Measurements from ENCODE around the gene TLE3.
A peak's percentile ranks its signal among the peaks of the same experiment; 100 is the strongest.

The TLE3 gene

GRCh38 chr15:70099167-70099966 is 1.6 kb upstream of the TLE3 start:
- peak; percentile 100 for DNase-seq (ENCODE audit: low read depth)

GRCh38 chr15:70098461-70099166 is 897 bp upstream of the TLE3 start:
- no peak for DNase-seq (ENCODE audit: low read depth)

- DNase-seq (ENCODE audit: low read depth) = no peak
Observed at GRCh38 chr15:70098153-70098460, 390 bp upstream of the TLE3 start.

- DNase-seq (ENCODE audit: low read depth) = no peak
Observed at GRCh38 chr15:70097063-70097320, 725 bp downstream of the TLE3 start.

GRCh38 chr15:70096215-70097062 is 1.3 kb downstream of the TLE3 start:
- DNase-seq (ENCODE audit: low read depth) = no peak

- peak; percentile 31 for DNase-seq (ENCODE audit: low read depth)
Observed at GRCh38 chr15:70095408-70096214, 2.1 kb downstream of the TLE3 start.

- no peak for DNase-seq (ENCODE audit: low read depth)
Observed at GRCh38 chr15:70094690-70095311, 2.9 kb downstream of the TLE3 start.

- DNase-seq (ENCODE audit: low read depth) = no peak
Observed at GRCh38 chr15:70093481-70094319, 4.0 kb downstream of the TLE3 start.

GRCh38 chr15:70093070-70093469 is 4.6 kb downstream of the TLE3 start:
- DNase-seq (ENCODE audit: low read depth) = no peak

GRCh38 chr15:70092464-70093027 is 5.2 kb downstream of the TLE3 start:
- DNase-seq (ENCODE audit: low read depth) = no peak

GRCh38 chr15:70091726-70092463 is 5.8 kb downstream of the TLE3 start:
- DNase-seq (ENCODE audit: low read depth) = no peak

GRCh38 chr15:70090436-70091296 is 7.1 kb downstream of the TLE3 start:
- DNase-seq (ENCODE audit: low read depth) = no peak

GRCh38 chr15:70089692-70089971 is 8.1 kb downstream of the TLE3 start:
- no peak for DNase-seq (ENCODE audit: low read depth)

GRCh38 chr15:70088887-70089691 is 8.6 kb downstream of the TLE3 start:
- DNase-seq (ENCODE audit: low read depth) = no peak

GRCh38 chr15:70088455-70088854 is 9.3 kb downstream of the TLE3 start:
- DNase-seq (ENCODE audit: low read depth) = no peak

GRCh38 chr15:70087708-70088352 is 9.9 kb downstream of the TLE3 start:
- no peak for DNase-seq (ENCODE audit: low read depth)

- DNase-seq (ENCODE audit: low read depth) = no peak
Observed at GRCh38 chr15:70086636-70087035, 11.1 kb downstream of the TLE3 start.

GRCh38 chr15:70084461-70084860 is 13.3 kb downstream of the TLE3 start:
- no peak for DNase-seq (ENCODE audit: low read depth)
